ENCODE results near the gene EPB41L1. TPM values are rescaled to one million over a fixed set of nuclear protein-coding genes. Genes with fewer than 3 reads are reported as not detected.

EPB41L1 gene
- total RNA-seq, 1 experiment from 2014 or later = 7.1 TPM

- no peaks in the 10 kb centered on the region for H3K9me3 ChIP-seq (ENCODE audit: low read depth, low read length, poor library complexity, severe bottlenecking)
- no TSS peak for BruUV-seq (replicated peaks)
- intact Hi-C loops (cut with micrococcal nuclease; ENCODE audit: unreplicated experiment) = no loop called here
- no peak overlapping the region for H3K27ac ChIP-seq (ENCODE audit: low read depth, low read length, poor library complexity, severe bottlenecking)
- H3K36me3 ChIP-seq (ENCODE audit: insufficient read depth, low read length, poor library complexity, severe bottlenecking) = peaks cover 6% of the 10 kb centered on the region
- no peaks in the 10 kb centered on the region for H3K27me3 ChIP-seq (replicated peaks; ENCODE audit: insufficient read depth, low read depth, low read length, poor library complexity)
- POLR2A ChIA-PET (ENCODE audit: low non-redundant PET) = no interaction called here
- H3K4me3 ChIP-seq (ENCODE audit: low read depth, low read length, poor library complexity, severe bottlenecking) = no peak overlapping the region
- no peaks in the 10 kb centered on the region for H3K4me1 ChIP-seq (ENCODE audit: insufficient read depth, low read length, poor library complexity, severe bottlenecking)
- no peak for DNase-seq (ENCODE audit: low spot score)
- CTCF ChIA-PET = no interaction called here
- TF ChIP-seq, protein P1, sequence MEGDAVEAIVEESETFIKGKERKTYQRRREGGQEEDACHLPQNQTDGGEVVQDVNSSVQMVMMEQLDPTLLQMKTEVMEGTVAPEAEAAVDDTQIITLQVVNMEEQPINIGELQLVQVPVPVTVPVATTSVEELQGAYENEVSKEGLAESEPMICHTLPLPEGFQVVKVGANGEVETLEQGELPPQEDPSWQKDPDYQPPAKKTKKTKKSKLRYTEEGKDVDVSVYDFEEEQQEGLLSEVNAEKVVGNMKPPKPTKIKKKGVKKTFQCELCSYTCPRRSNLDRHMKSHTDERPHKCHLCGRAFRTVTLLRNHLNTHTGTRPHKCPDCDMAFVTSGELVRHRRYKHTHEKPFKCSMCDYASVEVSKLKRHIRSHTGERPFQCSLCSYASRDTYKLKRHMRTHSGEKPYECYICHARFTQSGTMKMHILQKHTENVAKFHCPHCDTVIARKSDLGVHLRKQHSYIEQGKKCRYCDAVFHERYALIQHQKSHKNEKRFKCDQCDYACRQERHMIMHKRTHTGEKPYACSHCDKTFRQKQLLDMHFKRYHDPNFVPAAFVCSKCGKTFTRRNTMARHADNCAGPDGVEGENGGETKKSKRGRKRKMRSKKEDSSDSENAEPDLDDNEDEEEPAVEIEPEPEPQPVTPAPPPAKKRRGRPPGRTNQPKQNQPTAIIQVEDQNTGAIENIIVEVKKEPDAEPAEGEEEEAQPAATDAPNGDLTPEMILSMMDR (conservative IDR thresholded peaks at IDR 0.05; ENCODE audit: low read depth, low read length) = no peak
- no peak for TF ChIP-seq EZH2 (IDR thresholded peaks at IDR 0.05; ENCODE audit: borderline replicate concordance, low read depth, low read length, poor library complexity, severe bottlenecking)
Observed at GRCh38 chr20:36255445-36255844, 100.9 kb downstream of the EPB41L1 start.

DNA sequence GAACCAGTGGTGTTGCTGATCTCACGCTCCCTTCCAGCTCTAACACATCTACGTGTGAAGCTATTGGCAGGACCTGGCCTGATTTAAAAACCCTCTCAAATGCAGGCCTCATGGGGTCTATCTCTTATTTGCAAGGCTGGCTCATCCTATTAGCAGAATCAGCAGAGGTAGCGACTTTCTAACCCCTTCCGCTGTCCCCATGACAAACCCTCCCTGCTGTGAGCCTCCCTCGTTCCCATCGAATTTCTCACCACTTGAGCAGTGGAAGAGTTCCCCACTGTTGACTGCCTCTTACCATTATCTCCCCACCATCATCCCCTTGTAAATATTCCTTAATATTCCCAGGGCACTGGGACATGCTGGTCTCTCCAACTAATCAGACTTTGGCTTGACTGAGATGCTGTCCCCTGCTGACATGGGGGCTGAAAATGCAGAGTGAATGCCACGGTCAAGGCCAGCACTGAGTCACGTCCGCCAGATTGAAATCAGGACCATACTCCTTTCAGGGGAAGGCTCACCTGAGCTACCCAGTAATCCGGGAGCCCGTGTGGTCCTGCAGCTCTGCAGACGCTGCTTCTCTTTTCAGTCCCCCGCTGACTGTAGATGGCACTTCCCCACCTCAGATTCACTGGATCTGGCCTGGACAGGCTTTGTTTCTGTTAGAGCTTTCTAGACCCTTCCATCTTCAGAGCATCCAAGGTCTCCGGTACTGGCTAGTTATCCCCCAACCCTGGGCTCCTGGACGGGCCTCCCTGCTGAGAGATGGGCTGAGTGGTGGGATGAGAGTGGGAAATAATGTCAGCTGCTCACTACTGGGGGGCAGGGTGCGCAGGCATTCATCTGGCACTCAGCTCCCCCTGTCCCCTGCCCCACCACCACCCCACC, 104.9 kb downstream of the EPB41L1 start:
- H3K27me3 ChIP-seq (replicated peaks; ENCODE audit: insufficient read depth, low read depth, low read length, poor library complexity) = no peaks in the 10 kb centered on the region
- ChIA-PET CTCF (no interaction called here), POLR2A (ENCODE audit: low non-redundant PET) (interaction anchor here (0.7 kb wide), 1 partner anchor 23 kb away, joined by 4 read pairs; the partner anchor contains the start of gene AAR2)
- DNase-seq (ENCODE audit: low spot score) = no peak
- TF ChIP-seq EZH2 (IDR thresholded peaks at IDR 0.05; ENCODE audit: borderline replicate concordance, low read depth, low read length, poor library complexity, severe bottlenecking) = no peak
- TF ChIP-seq, protein P1 (conservative IDR thresholded peaks at IDR 0.05; ENCODE audit: low read depth, low read length) = no peak
- H3K9me3 ChIP-seq (ENCODE audit: low read depth, low read length, poor library complexity, severe bottlenecking) = no peaks in the 10 kb centered on the region
- peaks cover 6% of the 10 kb centered on the region for H3K36me3 ChIP-seq (ENCODE audit: insufficient read depth, low read length, poor library complexity, severe bottlenecking)
- H3K27ac ChIP-seq (ENCODE audit: low read depth, low read length, poor library complexity, severe bottlenecking) = no peak overlapping the region
- intact Hi-C loops (cut with micrococcal nuclease; ENCODE audit: unreplicated experiment) = no loop called here
- no peaks in the 10 kb centered on the region for H3K4me1 ChIP-seq (ENCODE audit: insufficient read depth, low read length, poor library complexity, severe bottlenecking)
- no TSS peak for BruUV-seq (replicated peaks)
- H3K4me3 ChIP-seq (ENCODE audit: low read depth, low read length, poor library complexity, severe bottlenecking) = no peak overlapping the region

DNA sequence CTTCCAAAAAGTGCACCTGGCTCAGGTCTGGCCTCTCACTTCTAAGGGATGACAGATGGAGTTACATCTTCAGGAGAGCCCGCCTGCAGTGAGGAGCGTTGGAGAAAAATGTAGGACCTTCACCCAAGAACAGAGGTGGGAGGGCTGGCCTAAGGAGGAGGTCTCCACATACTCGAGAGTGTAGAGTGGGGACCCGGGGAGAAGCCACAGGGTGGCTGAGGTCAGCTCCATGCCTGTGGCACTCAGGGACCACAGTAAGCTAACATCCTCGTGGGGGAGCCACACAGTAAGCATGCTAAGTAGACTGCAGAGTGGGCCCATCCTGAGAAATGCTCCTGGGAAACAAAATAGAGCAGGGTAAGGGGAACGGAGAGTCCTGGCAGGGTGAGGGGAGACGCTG, 105.8 kb downstream of the EPB41L1 start:
- POLR2A ChIA-PET (ENCODE audit: low non-redundant PET) = interaction anchor here (0.7 kb wide), 1 partner anchor 9 kb away, joined by 3 read pairs; no protein-coding TSS in a partner anchor
- intact Hi-C loops (cut with micrococcal nuclease; ENCODE audit: unreplicated experiment) = no loop called here
- no peak for DNase-seq (ENCODE audit: low spot score)
- Histone ChIP-seq H3K36me3 (ENCODE audit: insufficient read depth, low read length, poor library complexity, severe bottlenecking) (peaks cover 6% of the 10 kb centered on the region), H3K9me3 (ENCODE audit: low read depth, low read length, poor library complexity, severe bottlenecking) (no peaks in the 10 kb centered on the region), H3K4me3 (ENCODE audit: low read depth, low read length, poor library complexity, severe bottlenecking) (no peak overlapping the region), H3K4me1 (ENCODE audit: insufficient read depth, low read length, poor library complexity, severe bottlenecking) (no peaks in the 10 kb centered on the region), H3K27ac (ENCODE audit: low read depth, low read length, poor library complexity, severe bottlenecking) (no peak overlapping the region), H3K27me3 (replicated peaks; ENCODE audit: insufficient read depth, low read depth, low read length, poor library complexity) (no peaks in the 10 kb centered on the region)
- no TSS peak for BruUV-seq (replicated peaks)
- CTCF ChIA-PET = no interaction called here
- no peak for TF ChIP-seq EZH2 (IDR thresholded peaks at IDR 0.05; ENCODE audit: borderline replicate concordance, low read depth, low read length, poor library complexity, severe bottlenecking)
- TF ChIP-seq, protein P1 (conservative IDR thresholded peaks at IDR 0.05; ENCODE audit: low read depth, low read length) = no peak
